Measurements from ENCODE around the gene TLE1. TPM values are rescaled to one million over a fixed set of nuclear protein-coding genes. Genes with fewer than 3 reads are reported as not detected.

TLE1 gene
- total and polyA plus RNA-seq, 10 of the 15 experiments (the other 5 are each of a cell fraction or from before 2014, with no cell fraction given) = 0.04 to 0.23 (median 0.10) TPM; not detected in 6

GRCh38 chr9:81598123-81598497 is 91.2 kb downstream of the TLE1 start (continued):
- TF ChIP-seq, protein P1, sequence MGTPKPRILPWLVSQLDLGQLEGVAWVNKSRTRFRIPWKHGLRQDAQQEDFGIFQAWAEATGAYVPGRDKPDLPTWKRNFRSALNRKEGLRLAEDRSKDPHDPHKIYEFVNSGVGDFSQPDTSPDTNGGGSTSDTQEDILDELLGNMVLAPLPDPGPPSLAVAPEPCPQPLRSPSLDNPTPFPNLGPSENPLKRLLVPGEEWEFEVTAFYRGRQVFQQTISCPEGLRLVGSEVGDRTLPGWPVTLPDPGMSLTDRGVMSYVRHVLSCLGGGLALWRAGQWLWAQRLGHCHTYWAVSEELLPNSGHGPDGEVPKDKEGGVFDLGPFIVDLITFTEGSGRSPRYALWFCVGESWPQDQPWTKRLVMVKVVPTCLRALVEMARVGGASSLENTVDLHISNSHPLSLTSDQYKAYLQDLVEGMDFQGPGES (IDR thresholded peaks at IDR 0.05) = no peak
- TF ChIP-seq, protein P2, sequence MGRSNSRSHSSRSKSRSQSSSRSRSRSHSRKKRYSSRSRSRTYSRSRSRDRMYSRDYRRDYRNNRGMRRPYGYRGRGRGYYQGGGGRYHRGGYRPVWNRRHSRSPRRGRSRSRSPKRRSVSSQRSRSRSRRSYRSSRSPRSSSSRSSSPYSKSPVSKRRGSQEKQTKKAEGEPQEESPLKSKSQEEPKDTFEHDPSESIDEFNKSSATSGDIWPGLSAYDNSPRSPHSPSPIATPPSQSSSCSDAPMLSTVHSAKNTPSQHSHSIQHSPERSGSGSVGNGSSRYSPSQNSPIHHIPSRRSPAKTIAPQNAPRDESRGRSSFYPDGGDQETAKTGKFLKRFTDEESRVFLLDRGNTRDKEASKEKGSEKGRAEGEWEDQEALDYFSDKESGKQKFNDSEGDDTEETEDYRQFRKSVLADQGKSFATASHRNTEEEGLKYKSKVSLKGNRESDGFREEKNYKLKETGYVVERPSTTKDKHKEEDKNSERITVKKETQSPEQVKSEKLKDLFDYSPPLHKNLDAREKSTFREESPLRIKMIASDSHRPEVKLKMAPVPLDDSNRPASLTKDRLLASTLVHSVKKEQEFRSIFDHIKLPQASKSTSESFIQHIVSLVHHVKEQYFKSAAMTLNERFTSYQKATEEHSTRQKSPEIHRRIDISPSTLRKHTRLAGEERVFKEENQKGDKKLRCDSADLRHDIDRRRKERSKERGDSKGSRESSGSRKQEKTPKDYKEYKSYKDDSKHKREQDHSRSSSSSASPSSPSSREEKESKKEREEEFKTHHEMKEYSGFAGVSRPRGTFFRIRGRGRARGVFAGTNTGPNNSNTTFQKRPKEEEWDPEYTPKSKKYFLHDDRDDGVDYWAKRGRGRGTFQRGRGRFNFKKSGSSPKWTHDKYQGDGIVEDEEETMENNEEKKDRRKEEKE (IDR thresholded peaks at IDR 0.05) = no peak
- TF ChIP-seq CEBPZ (IDR thresholded peaks at IDR 0.05; ENCODE audit: low read depth, low read length) (no peak), PRDM15 (CRISPR knock-in tag; IDR thresholded peaks at IDR 0.05) (no peak), SMAD1 (IDR thresholded peaks at IDR 0.05; ENCODE audit: low read depth, partially characterized antibody) (no peak), BMI1 (IDR thresholded peaks at IDR 0.05; ENCODE audit: borderline replicate concordance) (no peak), GABPA (IDR thresholded peaks at IDR 0.05; ENCODE audit: low read depth) (no peak), CHD4 (IDR thresholded peaks at IDR 0.05) (no peak), EZH2 (IDR thresholded peaks at IDR 0.05; ENCODE audit: borderline replicate concordance, control insufficient read depth, low read depth, low read length) (no peak), RCOR1 (conservative IDR thresholded peaks at IDR 0.05; ENCODE audit: low read depth, low read length) (no peak), TCF12 (IDR thresholded peaks at IDR 0.05; ENCODE audit: low read depth, low read length) (no peak)
- TF ChIP-seq, protein P3, sequence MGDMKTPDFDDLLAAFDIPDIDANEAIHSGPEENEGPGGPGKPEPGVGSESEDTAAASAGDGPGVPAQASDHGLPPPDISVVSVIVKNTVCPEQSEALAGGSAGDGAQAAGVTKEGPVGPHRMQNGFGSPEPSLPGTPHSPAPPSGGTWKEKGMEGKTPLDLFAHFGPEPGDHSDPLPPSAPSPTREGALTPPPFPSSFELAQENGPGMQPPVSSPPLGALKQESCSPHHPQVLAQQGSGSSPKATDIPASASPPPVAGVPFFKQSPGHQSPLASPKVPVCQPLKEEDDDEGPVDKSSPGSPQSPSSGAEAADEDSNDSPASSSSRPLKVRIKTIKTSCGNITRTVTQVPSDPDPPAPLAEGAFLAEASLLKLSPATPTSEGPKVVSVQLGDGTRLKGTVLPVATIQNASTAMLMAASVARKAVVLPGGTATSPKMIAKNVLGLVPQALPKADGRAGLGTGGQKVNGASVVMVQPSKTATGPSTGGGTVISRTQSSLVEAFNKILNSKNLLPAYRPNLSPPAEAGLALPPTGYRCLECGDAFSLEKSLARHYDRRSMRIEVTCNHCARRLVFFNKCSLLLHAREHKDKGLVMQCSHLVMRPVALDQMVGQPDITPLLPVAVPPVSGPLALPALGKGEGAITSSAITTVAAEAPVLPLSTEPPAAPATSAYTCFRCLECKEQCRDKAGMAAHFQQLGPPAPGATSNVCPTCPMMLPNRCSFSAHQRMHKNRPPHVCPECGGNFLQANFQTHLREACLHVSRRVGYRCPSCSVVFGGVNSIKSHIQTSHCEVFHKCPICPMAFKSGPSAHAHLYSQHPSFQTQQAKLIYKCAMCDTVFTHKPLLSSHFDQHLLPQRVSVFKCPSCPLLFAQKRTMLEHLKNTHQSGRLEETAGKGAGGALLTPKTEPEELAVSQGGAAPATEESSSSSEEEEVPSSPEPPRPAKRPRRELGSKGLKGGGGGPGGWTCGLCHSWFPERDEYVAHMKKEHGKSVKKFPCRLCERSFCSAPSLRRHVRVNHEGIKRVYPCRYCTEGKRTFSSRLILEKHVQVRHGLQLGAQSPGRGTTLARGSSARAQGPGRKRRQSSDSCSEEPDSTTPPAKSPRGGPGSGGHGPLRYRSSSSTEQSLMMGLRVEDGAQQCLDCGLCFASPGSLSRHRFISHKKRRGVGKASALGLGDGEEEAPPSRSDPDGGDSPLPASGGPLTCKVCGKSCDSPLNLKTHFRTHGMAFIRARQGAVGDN (IDR thresholded peaks at IDR 0.05) = no peak

Data from GM12878 (cell line).